Choroid plexus epithelial cell (primary cell): ENCODE results near the gene ULK4.

Experiments
- DNase-seq: peaks from one replicate; pipeline ENCODE4 v3.0.0-alpha.2; 2010; ENCODE audit warnings: low read depth
- H3K4me3 ChIP-seq: 2 replicates; pipeline ENCODE4 v1.5.1; 2011; ENCODE audit warnings: low read depth, mild to moderate bottlenecking, control low read depth, low read length, moderate library complexity
- TF ChIP-seq, protein P1 (sequence below): conservative IDR thresholded peaks from 2 replicates; pipeline ENCODE4 v1.5.1; 2011; ENCODE audit warnings: low read depth, mild to moderate bottlenecking, control low read depth, inconsistent platforms, low read length, moderate library complexity

ULK4 gene

GRCh38 chr3:41327718-41328117, 634.2 kb downstream of the ULK4 start:
- DNase-seq, result peak; percentile 82
- H3K4me3 ChIP-seq, result no peak overlapping the region
- TF ChIP-seq, protein P1, sequence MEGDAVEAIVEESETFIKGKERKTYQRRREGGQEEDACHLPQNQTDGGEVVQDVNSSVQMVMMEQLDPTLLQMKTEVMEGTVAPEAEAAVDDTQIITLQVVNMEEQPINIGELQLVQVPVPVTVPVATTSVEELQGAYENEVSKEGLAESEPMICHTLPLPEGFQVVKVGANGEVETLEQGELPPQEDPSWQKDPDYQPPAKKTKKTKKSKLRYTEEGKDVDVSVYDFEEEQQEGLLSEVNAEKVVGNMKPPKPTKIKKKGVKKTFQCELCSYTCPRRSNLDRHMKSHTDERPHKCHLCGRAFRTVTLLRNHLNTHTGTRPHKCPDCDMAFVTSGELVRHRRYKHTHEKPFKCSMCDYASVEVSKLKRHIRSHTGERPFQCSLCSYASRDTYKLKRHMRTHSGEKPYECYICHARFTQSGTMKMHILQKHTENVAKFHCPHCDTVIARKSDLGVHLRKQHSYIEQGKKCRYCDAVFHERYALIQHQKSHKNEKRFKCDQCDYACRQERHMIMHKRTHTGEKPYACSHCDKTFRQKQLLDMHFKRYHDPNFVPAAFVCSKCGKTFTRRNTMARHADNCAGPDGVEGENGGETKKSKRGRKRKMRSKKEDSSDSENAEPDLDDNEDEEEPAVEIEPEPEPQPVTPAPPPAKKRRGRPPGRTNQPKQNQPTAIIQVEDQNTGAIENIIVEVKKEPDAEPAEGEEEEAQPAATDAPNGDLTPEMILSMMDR, result no peak

DNA sequence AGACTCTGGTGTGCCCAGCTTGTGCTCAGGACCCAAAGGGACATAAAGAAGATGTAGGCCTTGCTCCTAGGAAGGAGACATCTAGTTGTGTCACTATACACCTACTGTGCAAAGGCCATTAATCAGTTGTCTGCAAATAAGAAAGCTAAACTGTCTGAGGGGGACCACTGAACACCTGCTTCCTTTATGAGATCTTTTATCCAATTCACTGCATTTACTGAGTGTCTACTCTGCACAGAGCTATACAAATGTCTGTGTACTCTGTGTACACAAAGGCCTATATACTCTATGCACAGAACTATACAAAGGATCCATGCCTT, 637.8 kb downstream of the ULK4 start:
- TF ChIP-seq, protein P1, result no peak
- H3K4me3 ChIP-seq, result no peak overlapping the region
- DNase-seq, result no peak

GRCh38 chr3:41323467-41324155, 638.3 kb downstream of the ULK4 start:
- TF ChIP-seq, protein P1, result no peak
- peak; percentile 29 for DNase-seq
- H3K4me3 ChIP-seq, result no peak overlapping the region

DNA sequence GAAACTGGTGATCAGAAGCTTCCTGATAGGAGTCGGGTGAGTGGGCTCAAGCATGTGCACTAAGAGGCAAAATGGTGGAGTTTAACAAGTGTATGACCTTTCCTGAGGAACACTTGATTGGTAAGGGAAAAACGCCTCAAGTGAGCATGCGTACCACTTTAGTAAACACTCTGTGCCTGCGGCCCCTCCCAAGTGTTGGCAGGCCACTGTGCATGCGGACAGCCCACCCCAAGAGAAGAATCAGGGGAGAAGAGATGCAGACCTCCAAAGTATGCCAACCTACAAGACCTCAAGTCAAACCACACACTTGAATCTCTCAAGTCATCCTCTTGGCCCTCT, 640.3 kb downstream of the ULK4 start:
- TF ChIP-seq, protein P1, result no peak
- no peak for DNase-seq
- H3K4me3 ChIP-seq, result no peak overlapping the region

DNA sequence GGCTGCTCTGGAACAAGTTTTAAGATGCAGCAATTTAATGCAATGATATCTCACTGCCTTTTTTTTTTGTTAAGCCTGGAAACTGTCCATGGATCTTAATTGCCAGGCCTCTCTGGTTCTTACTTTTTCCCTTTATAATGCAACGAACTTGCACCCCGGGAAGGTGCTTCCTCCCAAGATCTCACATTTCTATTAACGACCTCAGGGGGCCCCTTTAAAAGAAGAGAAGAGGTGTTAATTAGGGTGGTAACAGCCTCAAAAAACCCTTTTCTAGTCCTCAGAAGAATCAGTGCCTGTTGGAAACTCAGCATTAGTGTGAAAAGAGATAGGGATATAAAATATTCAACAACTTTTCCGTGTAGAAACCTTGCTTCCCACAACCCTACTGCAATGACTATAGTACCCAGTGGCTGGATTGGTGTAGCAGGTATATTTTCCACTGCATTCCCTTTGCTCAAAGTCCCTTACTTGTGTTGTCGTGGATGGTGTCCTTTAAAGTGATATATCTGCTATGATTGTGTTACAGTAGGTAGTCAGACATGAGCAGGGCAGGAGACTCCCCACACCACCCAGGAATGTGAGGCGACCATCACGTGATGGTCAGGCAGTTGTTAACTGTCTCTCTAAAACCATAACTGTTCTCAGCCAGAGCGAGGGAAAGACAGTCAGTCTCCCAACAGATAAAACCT, 640.8 kb downstream of the ULK4 start:
- no peak overlapping the region for H3K4me3 ChIP-seq
- DNase-seq, result no peak
- TF ChIP-seq, protein P1, result no peak

DNA sequence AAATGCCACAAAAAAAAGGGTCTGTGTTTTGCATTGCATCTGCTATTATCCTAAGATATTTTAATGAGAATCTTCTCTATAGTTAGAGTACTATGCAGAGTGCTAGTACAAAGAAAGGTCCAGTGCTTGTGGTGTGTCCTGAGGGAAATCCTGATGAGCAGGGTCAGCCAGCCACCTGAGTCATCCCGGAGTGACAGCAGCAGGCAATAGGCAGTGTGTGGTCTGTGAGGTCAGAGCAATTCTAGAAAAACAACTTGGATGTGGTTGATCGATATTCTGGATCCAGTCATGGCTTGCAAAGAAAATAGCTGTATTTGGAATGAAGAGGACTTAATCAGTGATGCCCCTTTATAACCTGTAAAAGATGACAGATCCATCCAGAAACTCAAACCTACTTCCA, 643.4 kb downstream of the ULK4 start:
- TF ChIP-seq, protein P1, result no peak
- H3K4me3 ChIP-seq, result no peak overlapping the region
- no peak for DNase-seq

GRCh38 chr3:41317718-41318117, 644.2 kb downstream of the ULK4 start:
- TF ChIP-seq, protein P1, result no peak
- no peak overlapping the region for H3K4me3 ChIP-seq
- peak; percentile 45 for DNase-seq
